ENCODE measurements around the gene SHISA4.

- TF ChIP-seq CTCF (IDR thresholded peaks at IDR 0.05) (peak; percentile 14 to 59 (median 44)), POLR2A (IDR thresholded peaks at IDR 0.05) (no peak)
Measured at GRCh38 chr1:201877877-201878401, 10.8 kb upstream of the SHISA4 start.

All from upper lobe of left lung (tissue), 4 donors.